T-helper 2 cell treated with Interferon-gamma antibody and Interleukin-4, amounts not matched to agents 5 μg/mL and 100 μg/mL, for 36 hours (primary cell): ENCODE data around the gene DHCR7.
"Not testable (repeated sequence)": the region's sequence is repeated elsewhere in the genome, so short reads cannot be mapped to it uniquely, and the experiment has no call there.

Experiments used
- DNase-seq: peaks from one replicate; pipeline ENCODE4 v3.0.0; 2021; ENCODE audit warnings: low spot score
- H3K27ac Mint-ChIP-seq: one replicate; pipeline ENCODE4 v1.8.0; 2021; ENCODE audit warnings: mild to moderate bottlenecking, mixed read lengths
- H3K27me3 Mint-ChIP-seq: one replicate; pipeline ENCODE4 v1.8.0; 2021; ENCODE audit warnings: low read depth, mixed read lengths
- H3K36me3 Mint-ChIP-seq: one replicate; pipeline ENCODE4 v1.8.0; 2021; ENCODE audit warnings: low read depth, mixed read lengths
- H3K4me1 Mint-ChIP-seq: one replicate; pipeline ENCODE4 v1.8.0; 2021; ENCODE audit warnings: low read depth, mixed read lengths
- H3K4me3 Mint-ChIP-seq: one replicate; pipeline ENCODE4 v1.8.0; 2022; ENCODE audit warnings: mild to moderate bottlenecking, moderate library complexity, mixed read lengths
- H3K9me3 Mint-ChIP-seq: one replicate; pipeline ENCODE4 v1.8.0; 2021; ENCODE audit warnings: mixed read lengths

DHCR7 gene

GRCh38 chr11:71431271-71431670 lies 16.9 kb downstream of the DHCR7 start:
- no peak for DNase-seq
- no peaks in the 10 kb centered on the region for H3K27me3 Mint-ChIP-seq
- peaks cover 4% of the 10 kb centered on the region for H3K4me1 Mint-ChIP-seq
- no peak overlapping the region for H3K4me3 Mint-ChIP-seq
- H3K36me3 Mint-ChIP-seq = peaks cover 5% of the 10 kb centered on the region
- no peaks in the 10 kb centered on the region for H3K9me3 Mint-ChIP-seq
- H3K27ac Mint-ChIP-seq = no peak overlapping the region

GRCh38 chr11:71430166-71430565 lies 18.0 kb downstream of the DHCR7 start:
- DNase-seq = no peak
- peaks cover 6% of the 10 kb centered on the region for H3K4me1 Mint-ChIP-seq
- H3K36me3 Mint-ChIP-seq = peaks cover 4% of the 10 kb centered on the region
- no peaks in the 10 kb centered on the region for H3K9me3 Mint-ChIP-seq
- H3K27me3 Mint-ChIP-seq = no peaks in the 10 kb centered on the region
- no peak overlapping the region for H3K4me3 Mint-ChIP-seq
- no peak overlapping the region for H3K27ac Mint-ChIP-seq

GRCh38 chr11:71429701-71430100 lies 18.5 kb downstream of the DHCR7 start:
- H3K9me3 Mint-ChIP-seq = no peaks in the 10 kb centered on the region
- H3K27ac Mint-ChIP-seq = no peak overlapping the region
- H3K4me1 Mint-ChIP-seq = peaks cover 6% of the 10 kb centered on the region

GRCh38 chr11:71428861-71429435 lies 19.2 kb downstream of the DHCR7 start:
- Mint-ChIP-seq H3K4me1 (peaks cover 6% of the 10 kb centered on the region), H3K4me3 (no peak overlapping the region), H3K27ac (no peak overlapping the region), H3K36me3 (no peaks in the 10 kb centered on the region), H3K9me3 (no peaks in the 10 kb centered on the region), H3K27me3 (no peaks in the 10 kb centered on the region)
- DNase-seq = no peak

More at GRCh38 chr11:71429701-71430100, 18.5 kb downstream of the DHCR7 start:
- Mint-ChIP-seq H3K36me3 (no peaks in the 10 kb centered on the region), H3K4me3 (no peak overlapping the region), H3K27me3 (no peaks in the 10 kb centered on the region)
- DNase-seq = no peak

GRCh38 chr11:71426413-71426812 lies 21.8 kb downstream of the DHCR7 start:
- Mint-ChIP-seq H3K4me3 (no peak overlapping the region), H3K9me3 (no peaks in the 10 kb centered on the region), H3K27me3 (no peaks in the 10 kb centered on the region), H3K27ac (no peak overlapping the region), H3K4me1 (peaks cover 6% of the 10 kb centered on the region), H3K36me3 (no peaks in the 10 kb centered on the region)
- DNase-seq = no peak

- no peaks in the 10 kb centered on the region for H3K27me3 Mint-ChIP-seq
- H3K4me3 Mint-ChIP-seq = no peak overlapping the region
Measured at GRCh38 chr11:71425860-71426259, 22.3 kb downstream of the DHCR7 start.

GRCh38 chr11:71425409-71425808 lies 22.8 kb downstream of the DHCR7 start:
- Mint-ChIP-seq H3K9me3 (no peaks in the 10 kb centered on the region), H3K36me3 (no peaks in the 10 kb centered on the region), H3K27ac (no peak overlapping the region), H3K4me3 (no peak overlapping the region), H3K4me1 (peaks cover 6% of the 10 kb centered on the region), H3K27me3 (no peaks in the 10 kb centered on the region)
- no peak for DNase-seq

More at GRCh38 chr11:71425860-71426259, 22.3 kb downstream of the DHCR7 start:
- H3K4me1 Mint-ChIP-seq = peaks cover 6% of the 10 kb centered on the region
- H3K9me3 Mint-ChIP-seq = no peaks in the 10 kb centered on the region
- no peaks in the 10 kb centered on the region for H3K36me3 Mint-ChIP-seq
- H3K27ac Mint-ChIP-seq = no peak overlapping the region
- DNase-seq = no peak

GRCh38 chr11:71423181-71423790 lies 24.9 kb downstream of the DHCR7 start:
- Mint-ChIP-seq H3K27me3 (no peaks in the 10 kb centered on the region), H3K36me3 (no peaks in the 10 kb centered on the region), H3K4me3 (no peak overlapping the region), H3K9me3 (no peaks in the 10 kb centered on the region), H3K27ac (no peak overlapping the region), H3K4me1 (peaks cover 2% of the 10 kb centered on the region)
- DNase-seq = no peak

GRCh38 chr11:71422318-71422717 lies 25.9 kb downstream of the DHCR7 start:
- H3K9me3 Mint-ChIP-seq, H3K27ac Mint-ChIP-seq, H3K36me3 Mint-ChIP-seq, DNase-seq, H3K4me1 Mint-ChIP-seq, H3K27me3 Mint-ChIP-seq, H3K4me3 Mint-ChIP-seq: not testable (repeated sequence)

- Mint-ChIP-seq H3K27me3 (no peaks in the 10 kb centered on the region), H3K4me3 (no peak overlapping the region), H3K36me3 (no peaks in the 10 kb centered on the region), H3K27ac (no peak overlapping the region), H3K9me3 (no peaks in the 10 kb centered on the region), H3K4me1 (peaks cover 2% of the 10 kb centered on the region)
- DNase-seq = no peak
Measured at GRCh38 chr11:71421392-71421950, 26.7 kb downstream of the DHCR7 start.

GRCh38 chr11:71420455-71421241 lies 27.5 kb downstream of the DHCR7 start:
- H3K4me1 Mint-ChIP-seq = no peaks in the 10 kb centered on the region
- no peak for DNase-seq
- H3K9me3 Mint-ChIP-seq = no peaks in the 10 kb centered on the region
- no peaks in the 10 kb centered on the region for H3K36me3 Mint-ChIP-seq
- H3K27me3 Mint-ChIP-seq = no peaks in the 10 kb centered on the region
- H3K27ac Mint-ChIP-seq = no peak overlapping the region
- no peak overlapping the region for H3K4me3 Mint-ChIP-seq

- Mint-ChIP-seq H3K36me3 (no peaks in the 10 kb centered on the region), H3K27me3 (no peaks in the 10 kb centered on the region), H3K4me3 (no peak overlapping the region), H3K9me3 (no peaks in the 10 kb centered on the region), H3K4me1 (no peaks in the 10 kb centered on the region), H3K27ac (no peak overlapping the region)
- no peak for DNase-seq
Measured at GRCh38 chr11:71418643-71419042, 29.6 kb downstream of the DHCR7 start.

GRCh38 chr11:71414645-71415044 lies 33.5 kb downstream of the DHCR7 start:
- Mint-ChIP-seq H3K27ac (no peak overlapping the region), H3K9me3 (no peaks in the 10 kb centered on the region)
- DNase-seq = no peak

GRCh38 chr11:71410363-71410966 lies 37.7 kb downstream of the DHCR7 start:
- H3K9me3 Mint-ChIP-seq = no peaks in the 10 kb centered on the region
- no peaks in the 10 kb centered on the region for H3K27me3 Mint-ChIP-seq
- H3K36me3 Mint-ChIP-seq = no peaks in the 10 kb centered on the region
- H3K4me1 Mint-ChIP-seq = no peaks in the 10 kb centered on the region
- H3K27ac Mint-ChIP-seq = no peak overlapping the region
- DNase-seq = no peak
- no peak overlapping the region for H3K4me3 Mint-ChIP-seq

More at GRCh38 chr11:71414645-71415044, 33.5 kb downstream of the DHCR7 start:
- no peak overlapping the region for H3K4me3 Mint-ChIP-seq
- H3K4me1 Mint-ChIP-seq = no peaks in the 10 kb centered on the region
- no peaks in the 10 kb centered on the region for H3K36me3 Mint-ChIP-seq
- no peaks in the 10 kb centered on the region for H3K27me3 Mint-ChIP-seq
